ENCODE measurements around the gene TTPAL. TPM values are rescaled to one million over a fixed set of nuclear protein-coding genes. Genes with fewer than 3 reads are reported as not detected.

TTPAL gene
- total RNA-seq, 1 experiment from 2014 or later, result 14.0 TPM

- POLR2A ChIA-PET (ENCODE audit: unreplicated experiment), result no interaction called here
- Histone ChIP-seq H3K4me3 (ENCODE audit: low read length) (no peak overlapping the region), H4K20me1 (ENCODE audit: low read length) (no peaks in the 10 kb centered on the region), H3K27ac (ENCODE audit: low read length) (no peak overlapping the region), H3K27me3 (ENCODE audit: low read length) (no peaks in the 10 kb centered on the region), H3K9me2 (replicated peaks; ENCODE audit: low read length) (no peaks in the 10 kb centered on the region), H2AFZ (ENCODE audit: low read length) (no peak overlapping the region), H3K4me1 (ENCODE audit: insufficient read depth, low read length) (peaks cover 27% of the 10 kb centered on the region), H3K79me2 (ENCODE audit: low read length) (no peaks in the 10 kb centered on the region), H3K9me3 (ENCODE audit: low read length) (no peaks in the 10 kb centered on the region), H3F3A (ENCODE audit: low read length, unreplicated experiment) (no peaks in the 10 kb centered on the region), H3K36me3 (ENCODE audit: low read depth, low read length) (no peaks in the 10 kb centered on the region), H3K9ac (ENCODE audit: low read length) (no peak overlapping the region), H3K4me2 (ENCODE audit: low read length) (no peak overlapping the region)
- DNase-seq, result no peak
- TF ChIP-seq EZH2 (IDR thresholded peaks at IDR 0.05; ENCODE audit: low read length, unreplicated experiment), result no peak
- BruUV-seq (replicated peaks), result no TSS peak
- no peak for ATAC-seq
- CTCF ChIA-PET, result no interaction called here
- intact Hi-C loops (cut with micrococcal nuclease), result loop anchor here (2.0 to 5.0 kb wide), 2 partner anchors 38 to 77 kb away; no protein-coding TSS in a partner anchor
Observed at GRCh38 chr20:44533928-44534327, 58.3 kb downstream of the TTPAL start.

GRCh38 chr20:44536175-44536574 is 60.5 kb downstream of the TTPAL start:
- intact Hi-C loops (cut with micrococcal nuclease), result no loop called here
- no peak for ATAC-seq

GRCh38 chr20:44537993-44538392 is 62.3 kb downstream of the TTPAL start:
- Histone ChIP-seq H3K9ac (ENCODE audit: low read length) (no peak overlapping the region), H3K4me2 (ENCODE audit: low read length) (no peak overlapping the region), H4K20me1 (ENCODE audit: low read length) (no peaks in the 10 kb centered on the region), H3K4me1 (ENCODE audit: insufficient read depth, low read length) (no peaks in the 10 kb centered on the region; the same call in 1 of the 2 replicates), H3K27ac (ENCODE audit: low read length) (no peak overlapping the region), H3K4me3 (ENCODE audit: low read length) (no peak overlapping the region), H3K9me3 (ENCODE audit: low read length) (no peaks in the 10 kb centered on the region), H3K9me2 (replicated peaks; ENCODE audit: low read length) (no peaks in the 10 kb centered on the region), H3K27me3 (ENCODE audit: low read length) (no peaks in the 10 kb centered on the region), H3K36me3 (ENCODE audit: low read depth, low read length) (no peaks in the 10 kb centered on the region), H3K79me2 (ENCODE audit: low read length) (no peaks in the 10 kb centered on the region), H2AFZ (ENCODE audit: low read length) (no peak overlapping the region), H3F3A (ENCODE audit: low read length, unreplicated experiment) (no peaks in the 10 kb centered on the region)
- CTCF ChIA-PET, result interaction anchor here (0.7 to 1.1 kb wide), 5 partner anchors 11 to 146 kb away, joined by 3 to 6 read pairs (median 4); partner anchors contain the start of gene PKIG
- intact Hi-C loops (cut with micrococcal nuclease), result no loop called here
- no peak for TF ChIP-seq EZH2 (IDR thresholded peaks at IDR 0.05; ENCODE audit: low read length, unreplicated experiment)
- TF ChIP-seq CTCF (conservative IDR thresholded peaks at IDR 0.05; ENCODE audit: low read depth, low read length), result 0 out of 2 replicates have a peak, but pooled peaks have one; percentile 35
- BruUV-seq (replicated peaks), result no TSS peak
- POLR2A ChIA-PET (ENCODE audit: unreplicated experiment), result no interaction called here
- DNase-seq (no peak), ATAC-seq (peak; percentile 63)

More at GRCh38 chr20:44536175-44536574, 60.5 kb downstream of the TTPAL start:
- Histone ChIP-seq H3F3A (ENCODE audit: low read length, unreplicated experiment) (no peaks in the 10 kb centered on the region), H3K79me2 (ENCODE audit: low read length) (no peaks in the 10 kb centered on the region), H4K20me1 (ENCODE audit: low read length) (no peaks in the 10 kb centered on the region), H3K4me2 (ENCODE audit: low read length) (no peak overlapping the region), H3K4me1 (ENCODE audit: insufficient read depth, low read length) (peaks cover 15% of the 10 kb centered on the region), H3K9ac (ENCODE audit: low read length) (no peak overlapping the region), H3K9me3 (ENCODE audit: low read length) (no peaks in the 10 kb centered on the region), H3K27me3 (ENCODE audit: low read length) (no peaks in the 10 kb centered on the region), H3K36me3 (ENCODE audit: low read depth, low read length) (no peaks in the 10 kb centered on the region), H3K27ac (ENCODE audit: low read length) (no peak overlapping the region), H3K9me2 (replicated peaks; ENCODE audit: low read length) (no peaks in the 10 kb centered on the region), H2AFZ (ENCODE audit: low read length) (no peak overlapping the region), H3K4me3 (ENCODE audit: low read length) (no peak overlapping the region)
- ChIA-PET POLR2A (ENCODE audit: unreplicated experiment) (interaction anchor here (0.7 kb wide), 1 partner anchor 18 kb away, joined by 6 read pairs; no protein-coding TSS in a partner anchor), CTCF (no interaction called here)
- DNase-seq, result no peak
- no TSS peak for BruUV-seq (replicated peaks)
- TF ChIP-seq EZH2phosphoT487 (IDR thresholded peaks at IDR 0.05; ENCODE audit: borderline replicate concordance, low read length) (no peak), CTCF (conservative IDR thresholded peaks at IDR 0.05; ENCODE audit: low read depth, low read length) (no peak), EZH2 (IDR thresholded peaks at IDR 0.05; ENCODE audit: low read length, unreplicated experiment) (no peak)
